GM12892 (cell line): Measurements from ENCODE around the gene ZNF396.

ENCODE experiments used
- POLR2A ChIP-seq: IDR thresholded peaks from 2 replicates; pipeline ENCODE4 v1.6.1; 2011; ENCODE audit warnings: low read depth, low read length, control low read depth
- POLR2AphosphoS5 ChIP-seq: IDR thresholded peaks from 2 replicates; pipeline ENCODE4 v1.6.1; 2011; ENCODE audit warnings: low read depth, low read length, control low read depth
- TAF1 ChIP-seq: IDR thresholded peaks from 2 replicates; pipeline ENCODE4 v1.6.1; 2011; ENCODE audit warnings: low read depth, mild to moderate bottlenecking, control low read depth, low read length, borderline replicate concordance

GRCh38 chr18:35407871-35408481 lies 30.8 kb upstream of the ZNF396 start:
- no peak for TF ChIP-seq POLR2A
- no peak for TF ChIP-seq POLR2AphosphoS5
- TF ChIP-seq TAF1 = no peak
